K562 treated with DMSO at 1 percent for 4 hours (cell line): ENCODE measurements around the gene RTL10. TPM values are rescaled to one million over a fixed set of nuclear protein-coding genes. Genes with fewer than 3 reads are reported as not detected.

ENCODE experiments used
- total RNA-seq: library from RNA; unstranded; fragments of 300-600 nt; gene quantifications from 2 replicates; pipeline ENCODE4 v1.2.3, GENCODE V29; 2022; ENCODE audit not compliant: insufficient read depth

RTL10 gene, protein sequence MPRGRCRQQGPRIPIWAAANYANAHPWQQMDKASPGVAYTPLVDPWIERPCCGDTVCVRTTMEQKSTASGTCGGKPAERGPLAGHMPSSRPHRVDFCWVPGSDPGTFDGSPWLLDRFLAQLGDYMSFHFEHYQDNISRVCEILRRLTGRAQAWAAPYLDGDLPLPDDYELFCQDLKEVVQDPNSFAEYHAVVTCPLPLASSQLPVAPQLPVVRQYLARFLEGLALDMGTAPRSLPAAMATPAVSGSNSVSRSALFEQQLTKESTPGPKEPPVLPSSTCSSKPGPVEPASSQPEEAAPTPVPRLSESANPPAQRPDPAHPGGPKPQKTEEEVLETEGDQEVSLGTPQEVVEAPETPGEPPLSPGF
- 51.2 and 54.5 TPM in 2 replicates for total RNA-seq

DNA sequence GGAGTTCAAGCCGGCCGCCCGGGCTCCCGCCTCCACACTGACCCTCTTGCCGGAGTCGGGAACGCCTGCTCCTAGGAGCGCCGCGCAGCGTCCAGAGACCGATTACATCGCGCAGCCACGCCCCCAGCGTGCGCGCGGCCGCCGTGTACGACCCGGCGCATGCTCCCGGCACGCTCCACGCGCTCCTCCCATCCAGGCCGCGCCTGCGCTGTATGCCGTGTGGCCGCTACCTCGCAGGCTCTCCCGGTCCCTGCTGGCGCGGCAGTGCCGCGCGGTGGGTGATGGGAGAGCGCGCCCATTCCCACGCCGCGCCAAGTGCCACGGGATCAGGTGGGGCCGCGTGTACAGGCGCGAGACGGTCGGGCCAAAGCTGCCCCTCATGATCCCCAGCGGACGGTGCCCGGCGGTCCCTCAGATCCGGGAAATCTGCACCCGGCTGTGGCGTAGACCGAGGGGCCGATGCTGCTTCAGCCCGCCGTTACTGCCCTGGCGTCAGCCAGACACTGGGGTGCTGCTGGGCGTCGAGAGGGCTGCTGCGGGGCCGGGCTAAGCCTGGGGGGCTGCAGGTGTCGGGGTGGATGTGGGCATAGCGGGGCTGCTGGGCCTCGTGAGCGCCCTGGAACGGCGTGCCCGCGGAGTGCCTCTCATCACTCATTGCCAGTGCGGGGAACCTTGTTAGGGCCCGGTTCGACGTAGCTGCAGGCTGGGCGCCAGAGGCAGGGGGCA lies at the start of gene RTL10, which contains the start of gene GNB1L:
TSS of gene RTL10 (minus strand) at position 97 of the 726 bp plus-strand sequence. CDS start 2,613 bp downstream, outside the sequence.
TSS of gene GNB1L (minus strand) at position 97 of the 726 bp plus-strand sequence. CDS start 33,519 bp downstream, outside the sequence.

Other genes with a start within 250 kb of the RTL10 start
- gene SEPTIN5, start 140.4 kb downstream of the RTL10 start, total RNA-seq: 38.3 and 50.1 TPM in 2 replicates
- 43.8 and 50.9 TPM in 2 replicates for gene GP1BB, start 131.3 kb downstream of the RTL10 start, total RNA-seq
- gene TBX1, start 94.1 kb downstream of the RTL10 start, total RNA-seq: 13.7 and 22.8 TPM in 2 replicates
- gene GNB1L, start within 50 bp of the RTL10 start, total RNA-seq: 59.7 and 63.9 TPM in 2 replicates
- gene COMT, start 86.9 kb upstream of the RTL10 start, total RNA-seq: 831 and 834 TPM in 2 replicates
- gene TXNRD2, start 86.9 kb upstream of the RTL10 start, total RNA-seq: 97.7 and 112 TPM in 2 replicates
- gene ARVCF, start 161.9 kb upstream of the RTL10 start, total RNA-seq: 44.8 and 45.2 TPM in 2 replicates
- 72.3 and 75.4 TPM in 2 replicates for gene TANGO2, start 166.2 kb upstream of the RTL10 start, total RNA-seq
- gene DGCR8, start 225.4 kb upstream of the RTL10 start, total RNA-seq: 35.6 and 46.6 TPM in 2 replicates